ENCODE measurements around the gene CTBP1.

CTBP1 gene

GRCh38 chr4:1212546-1213335 is 36.2 kb downstream of the CTBP1 start:
- DNase-seq (ENCODE audit: low read depth): no peak
- no peak overlapping the region for H3K4me3 ChIP-seq (ENCODE audit: control insufficient read depth, low read depth, low read length)
- TF ChIP-seq, protein P1, sequence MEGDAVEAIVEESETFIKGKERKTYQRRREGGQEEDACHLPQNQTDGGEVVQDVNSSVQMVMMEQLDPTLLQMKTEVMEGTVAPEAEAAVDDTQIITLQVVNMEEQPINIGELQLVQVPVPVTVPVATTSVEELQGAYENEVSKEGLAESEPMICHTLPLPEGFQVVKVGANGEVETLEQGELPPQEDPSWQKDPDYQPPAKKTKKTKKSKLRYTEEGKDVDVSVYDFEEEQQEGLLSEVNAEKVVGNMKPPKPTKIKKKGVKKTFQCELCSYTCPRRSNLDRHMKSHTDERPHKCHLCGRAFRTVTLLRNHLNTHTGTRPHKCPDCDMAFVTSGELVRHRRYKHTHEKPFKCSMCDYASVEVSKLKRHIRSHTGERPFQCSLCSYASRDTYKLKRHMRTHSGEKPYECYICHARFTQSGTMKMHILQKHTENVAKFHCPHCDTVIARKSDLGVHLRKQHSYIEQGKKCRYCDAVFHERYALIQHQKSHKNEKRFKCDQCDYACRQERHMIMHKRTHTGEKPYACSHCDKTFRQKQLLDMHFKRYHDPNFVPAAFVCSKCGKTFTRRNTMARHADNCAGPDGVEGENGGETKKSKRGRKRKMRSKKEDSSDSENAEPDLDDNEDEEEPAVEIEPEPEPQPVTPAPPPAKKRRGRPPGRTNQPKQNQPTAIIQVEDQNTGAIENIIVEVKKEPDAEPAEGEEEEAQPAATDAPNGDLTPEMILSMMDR (IDR thresholded peaks at IDR 0.05; ENCODE audit: control insufficient read depth, insufficient read depth, low read depth, low read length, missing control alignments): no peak

DNA sequence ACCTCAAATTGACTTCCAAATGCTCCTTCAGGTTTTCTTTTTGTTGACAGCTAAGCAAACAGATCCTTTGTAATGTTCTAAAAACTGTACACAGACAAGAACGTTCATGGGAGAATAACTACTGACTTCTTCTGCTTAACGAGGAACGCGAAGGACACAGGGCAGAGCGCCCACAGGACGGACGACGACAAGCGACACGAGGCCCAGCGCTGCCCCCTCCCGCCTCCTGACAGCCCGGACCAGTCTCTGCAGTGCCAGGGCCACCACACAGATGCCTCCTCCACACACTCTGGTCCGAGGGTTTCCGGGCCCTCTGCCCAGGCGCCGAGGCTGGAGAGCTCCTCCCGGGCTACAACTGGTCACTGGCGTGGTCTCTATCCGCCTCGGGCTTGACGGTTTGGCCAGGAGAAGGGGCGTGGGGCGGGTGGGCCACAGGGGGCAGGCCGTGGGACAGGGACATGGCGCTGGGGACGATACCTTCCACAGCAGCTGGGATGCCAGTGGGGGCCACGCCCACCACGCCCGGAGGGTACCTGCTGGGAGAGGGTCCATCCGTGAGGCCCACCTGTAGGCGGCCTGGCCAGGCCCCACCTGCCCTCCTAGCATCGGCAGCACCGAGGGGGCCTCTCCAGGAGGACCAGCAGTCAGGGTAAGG is 36.9 kb downstream of the CTBP1 start:
- TF ChIP-seq, protein P1 (IDR thresholded peaks at IDR 0.05; ENCODE audit: control insufficient read depth, insufficient read depth, low read depth, low read length, missing control alignments): no peak
- DNase-seq (ENCODE audit: low read depth): no peak
- H3K4me3 ChIP-seq (ENCODE audit: control insufficient read depth, low read depth, low read length): no peak overlapping the region

DNA sequence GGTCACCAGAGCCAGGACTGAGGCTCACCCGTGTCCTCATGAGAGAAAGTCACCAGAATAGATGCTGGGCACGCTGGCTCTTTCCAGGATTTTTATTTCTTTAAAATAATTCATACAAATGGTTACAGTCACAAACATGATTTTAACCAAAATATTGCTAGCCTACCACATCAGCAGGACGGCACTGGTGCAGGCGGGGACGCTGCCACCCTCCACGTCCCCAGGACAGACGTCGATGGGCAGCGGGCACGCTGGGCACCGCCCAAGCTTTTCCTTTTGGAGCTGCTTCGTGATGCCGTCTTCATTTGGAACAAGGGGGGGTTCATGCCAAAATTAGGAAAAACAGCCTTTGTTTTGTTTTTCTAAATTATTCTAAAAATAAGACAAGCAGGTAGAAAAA is 37.6 kb downstream of the CTBP1 start:
- no peak for DNase-seq (ENCODE audit: low read depth)
- H3K4me3 ChIP-seq (ENCODE audit: control insufficient read depth, low read depth, low read length): no peak overlapping the region
- TF ChIP-seq, protein P1 (IDR thresholded peaks at IDR 0.05; ENCODE audit: control insufficient read depth, insufficient read depth, low read depth, low read length, missing control alignments): no peak

- TF ChIP-seq, protein P1 (IDR thresholded peaks at IDR 0.05; ENCODE audit: control insufficient read depth, insufficient read depth, low read depth, low read length, missing control alignments): no peak
- DNase-seq (ENCODE audit: low read depth): no peak
- H3K4me3 ChIP-seq (ENCODE audit: control insufficient read depth, low read depth, low read length): no peak overlapping the region
Observed at GRCh38 chr4:1210971-1211370, 38.0 kb downstream of the CTBP1 start.

GRCh38 chr4:1210241-1210841 is 38.6 kb downstream of the CTBP1 start:
- TF ChIP-seq, protein P1 (IDR thresholded peaks at IDR 0.05; ENCODE audit: control insufficient read depth, insufficient read depth, low read depth, low read length, missing control alignments): no peak
- DNase-seq (ENCODE audit: low read depth): no peak
- no peak overlapping the region for H3K4me3 ChIP-seq (ENCODE audit: control insufficient read depth, low read depth, low read length)

DNA sequence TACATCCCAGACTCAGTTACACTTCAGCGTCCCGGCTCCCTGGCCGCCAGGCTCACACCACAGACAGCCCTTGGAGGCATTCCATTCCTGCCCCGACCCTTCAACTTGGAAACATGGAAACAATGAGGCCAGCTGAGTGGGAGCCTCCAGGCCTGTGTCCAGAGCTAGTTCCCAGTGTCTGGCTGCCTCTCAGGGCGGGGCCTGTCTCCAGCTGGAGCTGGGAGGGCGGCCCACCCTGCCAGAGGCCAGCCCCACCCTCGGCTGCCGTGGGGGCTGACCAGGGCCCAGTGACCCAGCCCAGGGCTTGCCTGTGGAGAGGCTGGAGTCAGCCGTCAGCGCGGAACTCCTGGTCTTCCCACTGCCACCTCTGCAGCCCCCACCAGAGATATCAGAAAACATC is 39.1 kb downstream of the CTBP1 start:
- H3K4me3 ChIP-seq (ENCODE audit: control insufficient read depth, low read depth, low read length): no peak overlapping the region
- TF ChIP-seq, protein P1 (IDR thresholded peaks at IDR 0.05; ENCODE audit: control insufficient read depth, insufficient read depth, low read depth, low read length, missing control alignments): no peak
- DNase-seq (ENCODE audit: low read depth): no peak
